Measurements from ENCODE around the gene P3H1.
"Not testable (repeated sequence)": the region's sequence is repeated elsewhere in the genome, so short reads cannot be mapped to it uniquely, and the experiment has no call there.

The P3H1 gene

DNA sequence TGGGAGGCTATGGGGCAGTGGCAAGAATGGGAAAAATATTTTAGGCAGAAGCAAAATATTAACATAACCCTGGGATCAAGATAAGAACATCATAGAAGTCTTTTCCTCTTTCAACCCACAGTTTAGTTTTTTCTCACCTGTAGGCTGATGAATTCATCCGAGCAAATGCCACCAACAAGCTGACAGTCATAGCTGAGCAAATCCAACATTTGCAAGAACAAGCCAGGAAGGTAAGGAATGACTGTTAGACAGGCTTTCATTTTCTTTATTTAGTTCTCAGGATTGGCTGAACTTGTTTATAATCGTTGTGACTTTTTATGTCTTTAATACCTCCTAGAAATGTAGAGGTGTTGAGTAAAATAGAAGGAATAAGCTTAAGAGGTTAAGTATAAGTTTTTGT is 6.6 kb upstream of the P3H1 start:
- DNase-seq (ENCODE audit: low spot score), result no peak

DNA sequence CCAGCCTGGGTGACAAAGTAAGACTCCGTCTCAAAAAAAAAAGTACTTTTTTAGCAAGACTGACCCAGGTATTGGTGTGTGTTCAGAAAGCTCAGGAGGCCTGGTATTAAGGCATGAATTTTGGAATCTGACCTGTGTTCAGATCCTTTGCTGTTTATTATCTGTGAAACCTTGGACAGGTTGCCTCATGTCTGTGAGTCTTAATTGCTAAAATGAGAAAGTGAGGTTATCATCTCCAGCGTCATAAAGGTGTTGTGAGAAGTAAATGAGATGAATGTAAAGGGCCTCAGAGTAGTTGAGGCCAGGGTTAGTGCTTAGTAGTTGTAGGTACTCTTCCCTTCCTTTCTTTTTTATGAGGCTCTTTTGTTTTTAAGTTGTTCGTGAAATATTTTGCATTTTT is 3.0 kb upstream of the P3H1 start:
- DNase-seq (ENCODE audit: low spot score), result no peak

DNA sequence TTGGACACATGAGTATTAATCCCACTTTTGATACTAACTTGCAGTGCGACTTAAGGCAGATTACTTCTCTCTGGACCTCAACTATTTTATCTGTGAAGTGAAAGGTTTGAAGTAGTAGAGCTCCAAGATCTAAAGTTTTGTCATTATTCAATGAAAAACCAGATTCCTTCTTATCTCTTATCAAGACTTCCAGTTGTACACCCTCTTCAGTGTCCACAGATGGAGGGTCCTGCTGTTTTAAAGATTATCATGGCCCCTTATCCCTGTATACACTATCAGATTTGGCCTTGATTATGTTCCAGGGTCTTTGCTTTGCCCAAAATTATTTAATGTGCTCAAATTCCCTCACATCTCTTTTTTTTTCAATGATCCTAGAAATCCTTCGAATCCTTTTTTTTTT is 1.3 kb upstream of the P3H1 start:
- DNase-seq (ENCODE audit: low spot score), result no peak

DNA sequence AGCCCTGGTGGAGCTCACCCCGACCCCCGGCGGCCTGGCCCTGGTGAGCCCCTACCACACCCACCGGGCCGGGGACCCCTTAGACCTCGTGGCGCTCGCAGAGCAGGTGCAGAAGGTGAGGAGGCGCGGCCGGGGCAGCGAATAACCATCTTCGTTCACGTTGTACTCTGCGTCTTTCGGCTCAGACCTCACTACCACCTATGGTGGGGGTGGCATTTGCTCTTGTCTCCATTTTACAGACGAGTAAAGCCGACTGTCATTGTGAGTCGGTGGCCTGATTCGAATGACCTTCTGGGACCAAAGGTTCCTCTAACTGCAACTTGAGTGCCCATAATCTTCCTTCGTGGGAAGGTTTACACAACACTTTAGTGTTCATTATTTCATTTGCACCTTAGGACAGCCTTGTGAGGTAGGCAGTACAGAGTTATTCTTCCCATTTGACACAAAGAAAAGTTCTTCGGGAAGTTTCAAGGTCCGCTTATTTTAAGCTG is 727 bp upstream of the P3H1 start:
- no peak for DNase-seq (ENCODE audit: low spot score)

DNA sequence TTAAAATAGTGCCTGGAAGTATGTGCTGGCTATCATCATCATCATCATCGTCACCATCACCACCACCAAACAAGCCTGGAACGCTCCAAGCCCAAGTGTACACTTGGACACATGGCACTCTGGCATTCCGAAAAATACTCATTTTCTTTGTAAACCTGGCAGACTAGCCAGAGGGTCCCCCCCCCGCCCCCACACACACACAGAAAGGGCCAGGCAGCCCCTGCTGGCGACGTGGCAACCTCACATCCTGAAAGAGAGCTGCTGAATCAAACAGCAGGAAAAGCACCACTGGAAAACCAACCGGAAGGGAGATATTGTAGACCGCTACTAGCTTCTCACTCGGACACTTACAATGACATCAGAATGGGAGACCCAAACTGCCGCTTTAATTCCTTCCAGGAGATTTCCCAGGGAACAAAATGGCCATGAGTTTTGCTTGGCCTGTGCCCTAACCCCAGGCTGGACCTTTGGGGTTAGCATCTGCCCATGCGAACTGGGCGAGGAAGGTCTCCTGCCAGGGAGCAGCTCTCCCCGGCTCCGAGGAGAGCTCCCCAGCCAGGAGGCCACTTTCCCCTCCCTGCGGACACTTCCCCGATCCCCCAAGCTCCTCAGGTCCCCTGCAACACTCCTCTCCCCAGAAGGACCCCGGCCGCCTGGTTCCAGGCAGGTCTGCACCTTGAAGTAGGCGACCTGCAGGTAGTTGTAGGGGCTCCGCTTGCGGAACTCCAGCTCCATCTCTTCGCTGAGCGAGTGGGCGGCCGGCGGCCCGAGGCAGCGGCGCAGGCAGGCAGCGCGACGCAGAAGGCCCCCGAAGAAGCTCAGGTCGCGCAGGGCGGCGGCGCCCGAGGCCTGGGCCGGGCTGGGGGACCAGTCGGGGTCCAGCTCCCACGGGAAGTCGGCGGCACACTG is 742 bp downstream of the P3H1 start:
- peak; percentile 64 for DNase-seq (ENCODE audit: low spot score)

DNA sequence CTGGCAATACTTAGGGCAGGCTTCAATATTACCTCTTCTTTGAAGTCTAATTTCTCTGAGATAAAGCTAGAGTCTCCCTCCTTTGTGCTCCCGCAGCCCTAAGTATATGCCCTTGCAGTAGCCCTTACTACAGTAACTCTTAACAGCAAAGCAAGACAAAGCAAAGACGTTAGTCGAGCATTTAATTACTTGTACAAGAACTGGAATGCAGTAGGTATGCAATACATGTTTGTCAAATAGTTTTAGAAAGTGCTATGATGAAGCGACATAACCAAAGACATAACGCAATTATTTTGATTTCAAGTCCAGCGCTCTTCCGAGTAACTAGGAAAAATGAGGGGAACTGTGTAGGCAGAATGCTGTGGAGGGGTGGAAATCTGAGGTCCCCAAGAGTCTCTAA is 1.6 kb downstream of the P3H1 start:
- DNase-seq (ENCODE audit: low spot score), result no peak

DNA sequence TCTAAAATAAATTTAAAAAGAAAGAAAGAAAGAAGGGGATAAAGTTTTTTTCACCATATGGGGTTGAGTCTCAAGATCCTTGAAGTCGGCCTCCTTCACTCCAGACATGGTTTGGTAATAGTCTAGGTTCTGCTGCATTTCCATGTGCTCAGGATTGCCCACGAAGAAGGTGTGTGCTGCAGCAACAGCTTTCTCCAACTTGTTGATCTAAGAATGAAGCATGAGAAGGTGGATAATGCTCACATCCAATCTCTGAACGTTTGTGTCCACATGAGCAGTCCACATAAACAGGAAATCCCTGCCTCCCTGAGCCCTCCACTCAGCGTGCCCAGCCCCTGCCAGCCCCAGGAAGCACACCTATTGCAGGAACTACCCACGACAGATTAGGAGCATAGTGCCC is 4.6 kb downstream of the P3H1 start:
- no peak for DNase-seq (ENCODE audit: low spot score)

DNA sequence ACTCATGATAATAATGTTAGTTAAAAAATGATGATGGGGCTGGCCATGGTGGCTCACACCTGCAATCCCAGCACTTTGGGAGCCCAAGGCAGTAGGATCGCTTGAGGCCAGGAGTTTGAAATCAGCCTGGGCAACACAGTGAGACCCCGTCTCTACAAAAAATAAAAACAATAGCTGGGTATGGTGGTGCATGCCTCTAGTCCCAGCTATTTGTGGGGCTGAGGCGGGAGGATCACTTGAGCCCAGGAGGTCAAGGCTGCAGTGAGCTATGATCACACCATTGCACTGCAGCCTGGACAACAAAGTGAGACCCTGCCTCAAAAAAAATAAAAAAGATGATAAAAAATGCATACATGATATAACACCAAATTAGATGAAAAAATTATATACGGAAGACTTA is 5.3 kb downstream of the P3H1 start:
- no peak for DNase-seq (ENCODE audit: low spot score)

DNA sequence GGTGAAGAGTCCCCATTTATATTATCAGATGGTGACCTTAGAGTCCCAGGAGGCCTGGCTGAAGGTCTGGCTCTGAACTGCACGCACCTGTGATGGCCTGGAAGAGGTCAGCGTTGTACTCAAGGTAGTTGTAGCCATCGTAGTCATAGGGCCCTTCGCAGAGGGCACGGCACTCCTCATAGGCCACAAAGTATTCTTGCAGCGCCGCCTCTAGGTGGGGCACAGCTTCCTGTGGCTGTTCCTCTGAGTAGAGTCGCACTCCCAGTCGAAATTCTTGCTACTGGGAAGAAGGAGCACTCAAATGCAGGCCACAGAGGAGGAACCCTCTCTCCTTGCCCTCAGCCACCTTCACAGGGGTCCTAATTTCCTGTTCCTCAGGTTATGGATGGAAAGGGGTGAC is 7.7 kb downstream of the P3H1 start:
- no peak for DNase-seq (ENCODE audit: low spot score)

DNA sequence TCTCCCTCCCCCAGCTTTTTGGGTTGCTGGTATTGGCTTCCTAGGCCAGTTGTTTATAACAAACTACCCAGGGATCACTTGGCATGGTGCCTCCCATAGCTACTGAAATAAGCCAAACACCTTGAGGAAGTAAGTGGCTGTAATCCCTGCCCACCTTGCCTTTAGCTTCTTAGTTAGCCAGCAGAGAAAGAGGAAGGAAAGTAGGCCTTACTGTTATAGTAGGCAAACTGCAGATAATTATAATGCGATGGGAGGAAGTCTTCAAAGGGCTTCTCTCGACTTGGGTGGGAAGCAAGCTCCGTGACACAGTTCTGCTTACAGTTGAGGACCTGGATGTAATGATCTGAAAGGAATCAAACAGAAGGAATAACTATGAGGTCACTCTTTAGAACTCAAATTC is 8.2 kb downstream of the P3H1 start:
- no peak for DNase-seq (ENCODE audit: low spot score)

DNA sequence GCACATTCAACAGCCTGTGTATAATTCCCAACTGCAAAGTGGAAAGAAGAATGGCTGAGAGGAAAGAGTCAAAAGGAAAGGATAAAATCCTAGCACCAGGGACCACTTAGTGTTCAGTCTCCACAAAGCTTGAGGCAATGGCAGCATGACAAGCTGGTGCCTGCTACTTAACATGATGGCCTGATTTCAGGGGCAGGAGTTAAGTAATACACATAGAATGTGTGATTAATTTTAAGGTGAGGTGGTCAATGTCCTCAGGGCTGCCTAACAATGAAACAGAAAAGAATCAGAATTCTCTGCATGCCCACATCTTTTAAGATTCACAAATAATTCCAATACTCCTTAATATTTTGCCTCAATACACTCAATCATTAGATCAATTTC is 8.9 kb downstream of the P3H1 start:
- DNase-seq (ENCODE audit: low spot score), result no peak

DNA sequence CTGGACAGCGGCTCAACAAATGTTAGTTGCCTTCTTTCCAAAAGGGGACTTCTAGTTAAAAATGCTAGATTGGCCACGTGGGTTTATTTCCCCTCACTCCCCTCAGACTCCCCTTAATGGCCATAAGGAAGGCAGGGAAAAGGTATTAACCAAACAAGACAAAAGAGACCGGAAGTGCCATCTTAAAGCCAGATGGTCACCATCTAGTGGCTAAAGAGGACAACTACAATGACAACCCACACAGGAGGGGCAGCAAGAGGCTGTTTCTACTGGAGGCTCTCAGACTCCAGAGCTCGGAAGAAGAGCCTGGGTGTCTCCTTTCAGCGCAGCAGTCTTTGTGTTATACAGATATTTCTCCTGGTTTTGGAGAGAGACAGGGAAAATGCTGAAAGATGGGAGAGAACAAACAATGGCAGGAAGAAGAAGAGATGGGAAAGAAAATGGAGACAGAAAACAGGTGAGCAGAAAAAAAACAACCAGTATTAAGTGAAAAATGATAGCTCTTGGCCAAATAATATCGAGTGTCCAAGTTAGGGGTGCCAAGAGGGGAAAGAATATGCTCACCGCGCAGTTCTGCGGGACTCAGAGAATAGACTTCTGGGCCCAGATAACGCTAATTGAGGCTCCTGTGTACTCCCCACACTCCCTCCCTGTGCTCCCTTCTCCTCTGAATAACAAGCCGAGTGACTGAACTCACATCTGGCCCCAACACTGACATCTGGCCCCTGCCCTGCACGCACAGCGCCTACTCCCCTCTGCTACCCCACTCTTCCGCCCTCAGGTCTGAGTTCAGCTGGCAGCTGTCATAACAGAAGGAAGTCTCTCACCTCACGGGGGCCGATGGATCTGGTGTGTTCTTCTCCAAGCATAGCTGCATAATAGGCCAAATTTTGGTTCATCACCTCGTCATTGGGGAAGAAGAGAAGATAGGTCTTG is 9.6 kb downstream of the P3H1 start:
- DNase-seq (ENCODE audit: low spot score), result peak; percentile 61

DNA sequence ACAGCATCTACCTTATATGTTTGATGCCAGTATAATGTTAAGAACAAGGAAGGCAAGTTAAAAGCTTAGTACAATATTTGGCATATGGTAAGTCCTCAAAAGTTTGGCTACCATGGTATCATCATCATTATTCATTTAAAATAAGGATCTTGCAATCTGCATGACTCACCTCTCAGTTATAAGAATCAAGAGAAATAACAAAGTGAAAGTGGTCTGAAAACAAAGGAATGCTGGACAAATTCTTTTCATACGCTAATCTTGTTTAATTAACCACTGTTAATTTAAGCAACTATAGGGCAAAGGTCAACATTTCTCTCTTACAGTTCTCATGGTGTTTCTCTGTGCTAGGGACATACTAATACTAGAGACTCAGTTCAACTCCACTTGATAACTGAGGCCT is 13.8 kb downstream of the P3H1 start:
- DNase-seq (ENCODE audit: low spot score), result no peak

DNA sequence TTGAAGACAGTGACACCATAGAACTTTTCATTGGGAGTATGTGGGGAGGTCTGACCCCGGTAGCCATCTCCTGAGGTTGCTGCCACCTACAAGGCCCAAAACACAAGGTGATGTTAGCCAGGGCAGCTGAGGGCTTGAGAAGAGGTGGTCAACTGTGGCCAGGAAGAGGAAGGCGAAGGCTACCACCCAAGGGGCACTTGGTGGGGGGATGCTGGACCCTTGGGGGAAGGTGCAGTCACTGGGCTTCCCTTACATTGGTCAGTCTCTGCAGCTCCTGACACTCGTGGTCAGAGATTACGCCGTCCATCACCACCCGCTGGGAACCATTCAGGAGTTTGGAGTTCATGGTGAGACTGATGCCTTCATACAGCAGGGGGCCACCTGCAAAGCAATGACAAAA is 14.5 kb downstream of the P3H1 start:
- DNase-seq (ENCODE audit: low spot score), result no peak

DNA sequence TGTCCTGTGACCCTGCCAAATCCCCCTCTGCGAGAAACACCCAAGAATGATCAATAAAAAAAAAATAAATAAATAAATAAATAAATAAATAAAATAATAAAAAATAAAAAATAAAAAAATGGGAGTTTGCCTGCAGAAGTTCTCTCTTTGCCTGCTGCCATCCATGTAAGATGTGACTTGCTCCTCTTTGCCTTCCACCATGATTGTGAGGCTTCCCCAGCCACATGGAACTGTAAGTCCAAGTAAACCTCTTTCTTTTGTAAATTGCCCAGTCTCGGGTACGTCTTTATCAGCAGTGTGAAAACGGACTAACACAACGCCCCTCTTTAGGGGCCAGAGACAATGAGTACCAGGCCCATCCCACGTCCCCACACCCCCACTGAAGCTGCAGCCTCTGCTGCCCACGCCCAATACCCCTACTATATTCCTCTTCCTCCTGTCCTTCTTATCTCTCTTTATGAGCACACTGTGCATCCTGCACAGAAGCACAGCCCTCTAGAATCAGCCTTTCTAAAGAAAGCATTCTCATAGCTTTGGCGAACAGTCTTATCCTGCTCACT is 15.2 kb downstream of the P3H1 start:
- not testable (repeated sequence) for DNase-seq (ENCODE audit: low spot score)

DNA sequence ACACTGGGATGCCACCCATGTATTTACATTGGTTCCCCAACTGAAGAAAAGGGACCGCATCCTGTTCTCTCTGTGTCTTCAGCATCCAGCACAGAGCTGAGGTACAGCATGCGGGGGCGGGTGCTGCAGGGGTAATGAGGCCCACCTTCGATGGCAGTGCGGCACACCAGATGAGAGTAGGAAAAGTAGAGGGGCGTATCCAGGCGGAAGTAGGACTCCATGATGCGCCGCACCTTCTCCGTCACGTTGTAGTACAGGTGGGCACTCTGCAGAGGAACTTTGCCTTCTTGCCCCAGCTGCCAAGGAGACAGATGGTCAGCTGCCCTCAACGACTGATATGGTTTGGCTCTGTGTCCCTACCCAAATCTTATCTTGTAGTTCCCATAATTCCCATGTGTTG is 16.8 kb downstream of the P3H1 start:
- no peak for DNase-seq (ENCODE audit: low spot score)

DNA sequence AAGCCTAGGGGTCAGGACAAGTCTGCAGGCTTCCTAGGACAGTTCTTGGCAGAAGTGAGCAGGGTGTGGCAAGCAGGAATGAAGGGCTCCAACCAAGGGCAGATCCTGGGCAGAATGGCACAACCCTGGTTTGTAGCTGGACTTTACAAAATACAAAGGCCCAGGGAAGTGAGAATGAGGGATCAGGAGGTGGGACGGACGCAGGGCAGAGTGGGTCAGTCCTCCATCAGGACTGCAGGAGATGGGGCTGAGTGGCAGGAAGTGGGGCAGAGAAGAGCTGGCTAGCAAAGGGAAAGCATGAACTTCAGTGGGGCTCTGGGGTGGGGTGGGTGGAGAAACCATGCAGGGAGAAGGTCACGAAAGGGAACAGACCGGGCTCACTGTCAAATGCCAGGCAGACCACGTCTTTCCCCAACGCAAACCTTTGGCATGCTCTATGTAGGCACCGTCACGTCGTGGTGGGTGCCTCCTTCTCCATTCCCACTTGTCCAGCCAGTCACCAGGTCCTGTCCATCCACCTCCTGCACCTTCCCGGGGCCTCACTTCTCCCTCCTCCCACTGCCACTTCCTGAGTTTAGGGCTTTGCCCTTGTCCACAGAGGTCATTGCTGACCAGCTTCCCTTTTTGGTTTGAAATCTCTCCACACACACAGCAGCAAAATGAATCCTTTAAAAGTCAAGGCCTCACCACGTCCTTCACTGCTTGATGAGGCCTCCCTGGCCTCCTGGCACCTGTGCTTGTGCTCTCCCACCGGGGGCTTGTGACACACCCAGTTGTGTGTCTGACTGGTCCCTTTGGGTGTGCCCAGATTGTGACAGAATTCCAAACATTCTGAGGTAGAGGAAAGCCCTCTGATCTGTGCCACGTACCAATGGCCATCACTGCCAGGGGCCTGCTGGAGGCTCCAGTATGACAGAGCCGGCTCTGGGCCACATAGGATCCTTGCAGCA is 18.1 kb downstream of the P3H1 start:
- no peak for DNase-seq (ENCODE audit: low spot score)

DNA sequence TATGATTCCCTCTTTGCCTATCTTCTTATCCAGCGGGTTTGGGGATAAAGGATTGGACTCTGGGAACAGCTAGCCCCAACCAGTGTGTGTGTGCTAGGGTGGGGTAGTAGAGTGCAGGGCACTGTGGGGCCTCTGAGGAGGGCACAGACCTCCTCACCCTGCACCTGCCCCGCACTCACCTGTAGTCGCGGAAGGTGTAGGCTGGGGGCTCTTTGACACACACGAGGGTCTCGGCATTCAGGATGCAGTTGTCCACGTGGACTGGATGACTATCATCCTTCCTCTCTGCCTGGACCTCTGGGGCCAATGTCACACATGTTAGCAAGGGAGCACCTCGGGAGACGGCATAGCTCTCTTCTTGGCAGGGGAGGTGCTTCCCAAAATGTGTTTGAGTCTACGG is 18.8 kb downstream of the P3H1 start:
- no peak for DNase-seq (ENCODE audit: low spot score)

DNA sequence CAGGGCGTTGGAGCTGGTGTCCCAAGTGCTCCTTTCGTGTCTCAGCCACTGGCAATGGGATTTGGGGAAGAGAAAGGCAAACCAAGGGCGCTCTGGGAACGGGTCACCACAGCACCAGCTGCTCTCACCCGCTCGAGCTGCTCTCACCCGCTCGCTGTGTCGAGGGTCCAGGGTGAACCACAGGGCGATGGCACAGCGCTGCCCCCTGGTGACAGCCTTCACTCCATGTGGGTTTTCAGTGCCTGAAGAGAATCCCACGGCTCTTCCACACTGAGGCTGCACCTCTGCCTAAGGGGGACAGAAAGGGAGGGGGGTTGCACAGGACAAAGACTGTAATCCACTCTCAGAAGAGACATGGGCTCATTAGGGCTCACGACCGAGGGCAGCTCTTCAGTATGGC is 19.7 kb downstream of the P3H1 start:
- peak; percentile 30 for DNase-seq (ENCODE audit: low spot score)

DNA sequence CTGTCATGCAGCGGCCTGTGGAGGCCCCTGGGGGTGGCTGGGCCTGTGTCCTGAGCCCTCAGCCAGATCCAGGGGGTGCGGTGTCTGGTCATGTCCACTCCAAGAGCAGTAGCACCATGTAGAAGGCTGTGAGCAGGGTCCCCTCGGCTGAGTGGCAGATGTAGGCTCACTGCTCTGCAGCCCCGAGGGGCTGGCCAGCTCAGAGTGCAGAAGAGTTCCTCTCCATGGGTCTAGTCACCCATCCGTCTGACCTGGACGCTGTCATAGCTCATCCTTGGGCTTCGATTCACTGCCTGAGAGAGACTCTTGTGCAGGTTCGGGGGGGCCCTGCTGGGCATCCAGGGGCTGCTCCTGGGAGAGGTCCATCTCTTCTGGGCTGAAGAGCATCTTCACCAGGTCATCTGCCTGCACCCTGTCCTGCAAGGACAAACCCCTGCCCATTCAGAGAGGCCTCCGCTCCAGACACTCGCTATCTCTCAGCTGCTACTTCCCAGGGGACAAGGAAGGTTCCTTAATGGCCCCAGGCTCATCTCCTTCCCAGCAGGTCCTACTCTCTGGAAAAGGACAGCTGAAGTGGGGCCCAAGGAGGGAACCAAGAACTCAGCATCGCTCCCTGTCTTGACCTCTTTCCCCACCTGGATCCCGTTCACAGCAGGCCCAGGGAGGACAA is 20.3 kb downstream of the P3H1 start:
- DNase-seq (ENCODE audit: low spot score), result no peak

DNA sequence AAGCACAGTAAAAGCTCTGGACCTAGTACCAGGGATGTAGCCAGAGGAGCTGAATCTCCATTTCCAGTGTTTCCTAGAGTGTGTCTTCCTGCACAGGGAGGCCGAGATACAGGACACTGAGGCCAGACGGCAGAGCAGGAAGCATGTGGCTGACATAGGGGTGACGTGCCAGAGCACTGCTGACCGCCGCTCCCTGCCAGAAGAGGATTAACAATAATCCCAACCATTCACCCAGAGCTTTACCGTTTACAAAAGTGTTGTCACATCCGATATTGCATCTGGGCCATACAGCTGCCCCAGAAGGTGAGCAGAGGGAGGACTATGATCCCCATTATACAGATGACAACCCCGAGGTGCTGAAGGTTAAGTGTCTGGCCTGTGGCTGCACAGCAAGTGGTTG is 21.0 kb downstream of the P3H1 start:
- peak; percentile 61 for DNase-seq (ENCODE audit: low spot score)
